ENCODE results near the gene ACSM2A. TPM values are rescaled to one million over a fixed set of nuclear protein-coding genes. Genes with fewer than 3 reads are reported as not detected.

ACSM2A gene
- total RNA-seq, 1 experiment from 2014 or later: not detected

GRCh38 chr16:20517149-20517548, 65.8 kb downstream of the ACSM2A start:
- Mint-ChIP-seq H3K27me3 (ENCODE audit: low read depth) (peaks cover 18% of the 10 kb centered on the region), H3K27ac (no peak overlapping the region), H3K4me1 (no peaks in the 10 kb centered on the region), H3K4me3 (no peak overlapping the region), H3K9me3 (peaks cover 65% of the 10 kb centered on the region), H3K36me3 (no peaks in the 10 kb centered on the region)
- CTCF ChIA-PET: no interaction called here
- POLR2A ChIA-PET: no interaction called here
- ATAC-seq: no peak
- TF ChIP-seq IRF2 (CRISPR knock-in tag; IDR thresholded peaks at IDR 0.05; ENCODE audit: borderline replicate concordance, low read depth) (no peak), FOXP4 (CRISPR knock-in tag; IDR thresholded peaks at IDR 0.05) (no peak), SMAD4 (CRISPR knock-in tag; IDR thresholded peaks at IDR 0.05) (no peak), ZBTB21 (CRISPR knock-in tag; IDR thresholded peaks at IDR 0.05; ENCODE audit: borderline replicate concordance) (no peak), SP1 (CRISPR knock-in tag; conservative IDR thresholded peaks at IDR 0.05) (no peak), STAT6 (CRISPR knock-in tag; conservative IDR thresholded peaks at IDR 0.05; ENCODE audit: low read depth) (no peak), ATF1 (CRISPR knock-in tag; IDR thresholded peaks at IDR 0.05) (no peak), ZNF121 (CRISPR knock-in tag; IDR thresholded peaks at IDR 0.05) (no peak), HMGXB4 (CRISPR knock-in tag; IDR thresholded peaks at IDR 0.05) (no peak), E2F4 (CRISPR knock-in tag; IDR thresholded peaks at IDR 0.05; ENCODE audit: borderline replicate concordance, low read depth) (no peak), NFE2L1 (CRISPR knock-in tag; IDR thresholded peaks at IDR 0.05) (no peak), SOX15 (CRISPR knock-in tag; IDR thresholded peaks at IDR 0.05) (no peak), EMX1 (CRISPR knock-in tag; IDR thresholded peaks at IDR 0.05) (no peak), FOXP1 (CRISPR knock-in tag; IDR thresholded peaks at IDR 0.05; ENCODE audit: borderline replicate concordance) (no peak), KAT7 (CRISPR knock-in tag; IDR thresholded peaks at IDR 0.05; ENCODE audit: borderline replicate concordance) (no peak), ZBTB43 (CRISPR knock-in tag; IDR thresholded peaks at IDR 0.05) (no peak)
- DNase-seq (ENCODE audit: low spot score): no peak

GRCh38 chr16:20519231-20519630, 67.9 kb downstream of the ACSM2A start:
- no peak for ATAC-seq
- Mint-ChIP-seq H3K27me3 (ENCODE audit: low read depth) (peaks cover 14% of the 10 kb centered on the region), H3K9me3 (peaks cover 53% of the 10 kb centered on the region), H3K4me1 (no peaks in the 10 kb centered on the region), H3K36me3 (no peaks in the 10 kb centered on the region), H3K4me3 (no peak overlapping the region), H3K27ac (no peak overlapping the region)
- CTCF ChIA-PET: no interaction called here
- POLR2A ChIA-PET: no interaction called here
- DNase-seq (ENCODE audit: low spot score): no peak
- no peak for TF ChIP-seq ZNF425 (CRISPR knock-in tag; conservative IDR thresholded peaks at IDR 0.05)
- no peak for TF ChIP-seq ZNF423 (CRISPR knock-in tag; IDR thresholded peaks at IDR 0.05)
- no peak for TF ChIP-seq CBFB (CRISPR knock-in tag; IDR thresholded peaks at IDR 0.05; ENCODE audit: low read depth)
- TF ChIP-seq OVOL2 (CRISPR knock-in tag; IDR thresholded peaks at IDR 0.05; ENCODE audit: borderline replicate concordance): no peak
- TF ChIP-seq MYBL2 (CRISPR knock-in tag; IDR thresholded peaks at IDR 0.05): no peak
- no peak for TF ChIP-seq MAX (CRISPR knock-in tag; IDR thresholded peaks at IDR 0.05)
- no peak for TF ChIP-seq ZNF512 (CRISPR knock-in tag; IDR thresholded peaks at IDR 0.05; ENCODE audit: borderline replicate concordance)
- TF ChIP-seq ZNF317 (CRISPR knock-in tag; IDR thresholded peaks at IDR 0.05; ENCODE audit: borderline replicate concordance, low read depth): no peak

All from WTC11 (cell line).